Osteoblast (primary cell): Measurements from ENCODE around the gene RSAD2. TPM values are rescaled to one million over a fixed set of nuclear protein-coding genes. Genes with fewer than 3 reads are reported as not detected.
"Not testable (repeated sequence)": the region's sequence is repeated elsewhere in the genome, so short reads cannot be mapped to it uniquely, and the experiment has no call there.

Source experiments
- DNase-seq: peaks from one replicate; pipeline ENCODE4 v3.0.0; 2011; ENCODE audit warnings: low spot score, mixed read lengths; ENCODE audit not compliant: insufficient read length; ENCODE audit errors: missing footprints
- H2AFZ ChIP-seq: 2 replicates; pipeline ENCODE4 v1.6.0; 2011; ENCODE audit warnings: mild to moderate bottlenecking, low read length
- H3K27ac ChIP-seq: 2 replicates; pipeline ENCODE4 v1.5.1; 2011; ENCODE audit warnings: mild to moderate bottlenecking, low read depth, low read length, moderate library complexity
- H3K27me3 ChIP-seq: 2 replicates; pipeline ENCODE4 v1.6.0; 2012; ENCODE audit warnings: mild to moderate bottlenecking, control low read depth, inconsistent platforms, low read length, moderate library complexity; ENCODE audit not compliant: insufficient read depth
- H3K36me3 ChIP-seq: 2 replicates; pipeline ENCODE4 v1.5.1; 2011; ENCODE audit warnings: mild to moderate bottlenecking, low read length, control low read depth, moderate library complexity; ENCODE audit not compliant: insufficient read depth
- H3K4me1 ChIP-seq: 2 replicates; pipeline ENCODE4 v1.5.1; 2011; ENCODE audit warnings: mild to moderate bottlenecking, low read length, control low read depth, moderate library complexity; ENCODE audit not compliant: insufficient read depth
- H3K4me2 ChIP-seq: 2 replicates; pipeline ENCODE4 v1.6.0; 2011; ENCODE audit warnings: mild to moderate bottlenecking, low read length; ENCODE audit not compliant: insufficient read depth
- H3K4me3 ChIP-seq: fragments of 200-600 bp; sonication (generic); 3 replicates; pipeline ENCODE4 v1.5.1; 2012; ENCODE audit warnings: mild to moderate bottlenecking, low read length, inconsistent platforms; ENCODE audit not compliant: insufficient read depth
- H3K79me2 ChIP-seq: 2 replicates; pipeline ENCODE4 v1.6.0; 2012; ENCODE audit warnings: mild to moderate bottlenecking, low read length, control low read depth, inconsistent platforms; ENCODE audit not compliant: insufficient read depth
- H3K9me3 ChIP-seq: 2 replicates; pipeline ENCODE4 v1.5.1; 2011; ENCODE audit warnings: low read depth, low read length, control low read depth
- H4K20me1 ChIP-seq: 2 replicates; pipeline ENCODE4 v1.6.0; 2012; ENCODE audit warnings: mild to moderate bottlenecking, low read length, control low read depth; ENCODE audit not compliant: insufficient read depth
- total RNA-seq: library from RNA; depleted of rRNA; stranded (reverse); fragments of >200 nt; gene quantifications from 2 replicates; pipeline ENCODE4 v1.2.3, GENCODE V29; 2012
- TF ChIP-seq, protein P1 (sequence below): IDR thresholded peaks from 2 replicates; pipeline ENCODE4 v1.5.1; 2011; ENCODE audit warnings: mild to moderate bottlenecking, low read depth, low read length, moderate library complexity; ENCODE audit errors: extremely low read depth

Gene RSAD2
- total RNA-seq, 1 donor: 0.72 TPM

DNA sequence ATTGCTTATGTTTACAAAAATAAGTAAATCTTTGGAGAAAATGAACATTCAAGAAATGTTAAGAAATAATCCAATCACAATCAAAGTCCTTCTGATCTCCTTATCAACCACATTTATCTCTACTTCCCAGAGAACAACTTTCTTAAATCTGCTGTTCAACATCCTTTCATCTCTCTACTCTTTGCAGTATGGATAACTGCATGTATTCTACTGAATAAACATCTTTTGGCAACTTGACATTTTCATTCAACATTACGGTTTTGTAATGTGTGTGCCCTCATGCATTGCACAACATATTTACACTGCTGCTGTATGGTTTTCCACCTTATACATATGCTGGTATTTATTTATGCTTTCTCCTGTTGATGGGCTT lies 21.0 kb upstream of the RSAD2 start:
- no peak for DNase-seq
- Histone ChIP-seq H3K4me1 (no peaks in the 10 kb centered on the region), H3K79me2 (no peaks in the 10 kb centered on the region), H3K27me3 (no peaks in the 10 kb centered on the region), H3K4me3 (no peak overlapping the region), H3K36me3 (no peaks in the 10 kb centered on the region), H3K27ac (no peak overlapping the region), H4K20me1 (no peaks in the 10 kb centered on the region), H3K9me3 (no peaks in the 10 kb centered on the region), H3K4me2 (no peak overlapping the region), H2AFZ (no peak overlapping the region)
- TF ChIP-seq, protein P1, sequence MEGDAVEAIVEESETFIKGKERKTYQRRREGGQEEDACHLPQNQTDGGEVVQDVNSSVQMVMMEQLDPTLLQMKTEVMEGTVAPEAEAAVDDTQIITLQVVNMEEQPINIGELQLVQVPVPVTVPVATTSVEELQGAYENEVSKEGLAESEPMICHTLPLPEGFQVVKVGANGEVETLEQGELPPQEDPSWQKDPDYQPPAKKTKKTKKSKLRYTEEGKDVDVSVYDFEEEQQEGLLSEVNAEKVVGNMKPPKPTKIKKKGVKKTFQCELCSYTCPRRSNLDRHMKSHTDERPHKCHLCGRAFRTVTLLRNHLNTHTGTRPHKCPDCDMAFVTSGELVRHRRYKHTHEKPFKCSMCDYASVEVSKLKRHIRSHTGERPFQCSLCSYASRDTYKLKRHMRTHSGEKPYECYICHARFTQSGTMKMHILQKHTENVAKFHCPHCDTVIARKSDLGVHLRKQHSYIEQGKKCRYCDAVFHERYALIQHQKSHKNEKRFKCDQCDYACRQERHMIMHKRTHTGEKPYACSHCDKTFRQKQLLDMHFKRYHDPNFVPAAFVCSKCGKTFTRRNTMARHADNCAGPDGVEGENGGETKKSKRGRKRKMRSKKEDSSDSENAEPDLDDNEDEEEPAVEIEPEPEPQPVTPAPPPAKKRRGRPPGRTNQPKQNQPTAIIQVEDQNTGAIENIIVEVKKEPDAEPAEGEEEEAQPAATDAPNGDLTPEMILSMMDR: no peak

DNA sequence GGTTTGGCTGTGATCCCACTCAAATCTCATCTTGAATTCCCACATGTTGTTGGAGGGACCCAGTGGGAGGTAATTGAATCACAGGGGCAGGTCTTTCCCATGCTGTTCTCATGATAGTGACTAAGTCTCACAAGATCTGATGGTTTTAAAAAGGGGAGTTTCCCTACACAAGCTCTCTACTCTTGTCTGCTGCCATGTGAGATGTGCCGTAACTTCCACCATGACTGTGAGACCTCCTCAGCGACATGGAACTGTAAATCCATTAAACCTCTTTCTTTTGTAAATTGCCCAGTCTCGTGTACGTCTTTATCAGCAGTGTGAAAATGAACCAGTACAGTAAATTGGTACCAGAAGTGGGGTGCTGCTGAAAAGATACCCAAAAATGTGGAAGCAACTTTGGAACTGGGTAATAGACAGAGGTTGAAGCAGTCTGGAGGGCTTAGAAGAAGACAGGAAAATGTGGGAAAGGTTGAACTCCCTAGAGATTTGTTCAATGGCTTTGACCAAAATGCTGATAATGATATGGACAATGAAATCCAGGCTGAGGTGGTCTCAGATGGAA lies 19.0 kb upstream of the RSAD2 start:
- H3K36me3 ChIP-seq, H3K4me3 ChIP-seq, H3K9me3 ChIP-seq, H4K20me1 ChIP-seq, H3K4me1 ChIP-seq, H2AFZ ChIP-seq, H3K27ac ChIP-seq, DNase-seq, H3K4me2 ChIP-seq, H3K27me3 ChIP-seq, H3K79me2 ChIP-seq: not testable (repeated sequence)

DNA sequence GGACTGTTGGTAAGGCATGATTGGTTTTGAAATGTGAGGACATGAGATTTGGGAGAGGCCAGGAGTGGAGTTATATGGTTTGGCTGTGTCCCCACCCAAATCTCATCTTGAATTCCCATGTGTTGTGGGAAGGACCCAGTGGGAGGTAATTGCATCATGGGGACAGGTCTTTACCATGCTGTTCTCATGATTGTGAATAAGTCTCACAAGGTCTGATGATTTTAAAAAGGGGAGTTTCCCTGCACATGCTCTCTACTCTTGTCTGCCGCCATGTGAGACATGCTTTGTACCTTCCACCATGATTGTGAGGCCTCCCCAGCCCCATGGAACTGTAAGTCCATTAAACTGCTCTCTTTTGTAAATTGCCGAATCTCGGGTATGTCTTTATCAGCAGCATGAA lies 17.3 kb upstream of the RSAD2 start:
- no peaks in the 10 kb centered on the region for H3K4me1 ChIP-seq
- no peaks in the 10 kb centered on the region for H4K20me1 ChIP-seq
- H3K4me2 ChIP-seq: no peak overlapping the region
- peaks cover 3% of the 10 kb centered on the region for H3K27me3 ChIP-seq
- H2AFZ ChIP-seq: no peak overlapping the region
- no peaks in the 10 kb centered on the region for H3K9me3 ChIP-seq
- no peak overlapping the region for H3K27ac ChIP-seq
- TF ChIP-seq, protein P1: no peak
- DNase-seq: no peak
- no peaks in the 10 kb centered on the region for H3K36me3 ChIP-seq
- H3K79me2 ChIP-seq: no peaks in the 10 kb centered on the region
- H3K4me3 ChIP-seq: no peak overlapping the region

DNA sequence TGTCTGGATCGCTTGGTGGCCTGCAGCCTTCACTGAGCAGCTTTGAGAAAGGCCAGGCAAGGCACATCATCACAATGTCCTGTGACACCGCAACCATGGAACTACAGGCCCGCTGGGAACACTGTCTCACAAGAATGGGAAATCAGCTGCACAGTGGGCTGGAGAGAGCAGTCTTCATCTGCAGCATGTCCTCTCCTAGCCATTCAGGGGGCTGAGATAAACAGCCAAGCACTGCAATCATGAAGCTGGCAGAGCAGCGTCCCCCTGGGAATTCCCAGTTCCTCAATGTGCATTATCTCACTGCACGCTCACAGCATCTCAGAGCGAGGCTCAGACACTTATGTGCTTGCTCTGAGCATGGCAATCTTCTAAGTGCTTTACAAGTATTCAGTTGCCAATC lies 13.8 kb upstream of the RSAD2 start:
- no peak overlapping the region for H2AFZ ChIP-seq
- no peaks in the 10 kb centered on the region for H3K36me3 ChIP-seq
- H3K9me3 ChIP-seq: no peaks in the 10 kb centered on the region
- no peak overlapping the region for H3K27ac ChIP-seq
- no peak overlapping the region for H3K4me3 ChIP-seq
- H3K4me2 ChIP-seq: no peak overlapping the region
- H3K79me2 ChIP-seq: no peaks in the 10 kb centered on the region
- TF ChIP-seq, protein P1: no peak
- peak; percentile 47 for DNase-seq
- H4K20me1 ChIP-seq: no peaks in the 10 kb centered on the region
- peaks cover 6% of the 10 kb centered on the region for H3K4me1 ChIP-seq
- peaks cover 12% of the 10 kb centered on the region for H3K27me3 ChIP-seq
